HCT116 (cell line): ENCODE data around the gene RPS6KL1.

ENCODE experiments used
- CTCF ChIP-seq, 3 experiments: fragments of 200-600 bp in 1 of 3; sonication (generic) in 1 of 3; IDR thresholded peaks in 2 of 3; conservative IDR thresholded peaks in 1 of 3; 2 replicates each; pipeline ENCODE4 v1.5.1; 2012 to 2017; ENCODE audit warnings: low read depth in 2 of 3, low read length in 2 of 3, antibody characterized with exemption in 1 of 3, borderline replicate concordance in 1 of 3, control low read depth in 1 of 3, mild to moderate bottlenecking in 1 of 3, mixed read lengths in 1 of 3, mixed run types in 1 of 3, moderate library complexity in 1 of 3; ENCODE audit not compliant: insufficient read depth in 1 of 3
- EZH2phosphoT487 ChIP-seq: fragments of 200-600 bp; IDR thresholded peaks from 2 replicates; pipeline ENCODE4 v1.6.1; 2018; ENCODE audit warnings: antibody characterized with exemption, borderline replicate concordance
- MAX ChIP-seq: IDR thresholded peaks from 2 replicates; pipeline ENCODE4 v1.6.1; 2012
- POLR2A ChIP-seq: IDR thresholded peaks from 2 replicates; pipeline ENCODE4 v1.7.0; 2011; ENCODE audit warnings: borderline replicate concordance; ENCODE audit not compliant: insufficient read depth, insufficient read length; ENCODE audit errors: extremely low read depth
- POLR2AphosphoS5 ChIP-seq: IDR thresholded peaks from 2 replicates; pipeline ENCODE4 v1.6.1; 2011; ENCODE audit warnings: mild to moderate bottlenecking, low read depth, low read length, moderate library complexity
- SIN3A ChIP-seq: IDR thresholded peaks from 2 replicates; pipeline ENCODE4 v1.6.1; 2012; ENCODE audit warnings: low read depth
- YY1 ChIP-seq: IDR thresholded peaks from 2 replicates; pipeline ENCODE4 v1.6.1; 2011; ENCODE audit warnings: low read length, low read depth, moderate library complexity, mild to moderate bottlenecking; ENCODE audit not compliant: insufficient replicate concordance; ENCODE audit errors: extremely low read depth

DNA sequence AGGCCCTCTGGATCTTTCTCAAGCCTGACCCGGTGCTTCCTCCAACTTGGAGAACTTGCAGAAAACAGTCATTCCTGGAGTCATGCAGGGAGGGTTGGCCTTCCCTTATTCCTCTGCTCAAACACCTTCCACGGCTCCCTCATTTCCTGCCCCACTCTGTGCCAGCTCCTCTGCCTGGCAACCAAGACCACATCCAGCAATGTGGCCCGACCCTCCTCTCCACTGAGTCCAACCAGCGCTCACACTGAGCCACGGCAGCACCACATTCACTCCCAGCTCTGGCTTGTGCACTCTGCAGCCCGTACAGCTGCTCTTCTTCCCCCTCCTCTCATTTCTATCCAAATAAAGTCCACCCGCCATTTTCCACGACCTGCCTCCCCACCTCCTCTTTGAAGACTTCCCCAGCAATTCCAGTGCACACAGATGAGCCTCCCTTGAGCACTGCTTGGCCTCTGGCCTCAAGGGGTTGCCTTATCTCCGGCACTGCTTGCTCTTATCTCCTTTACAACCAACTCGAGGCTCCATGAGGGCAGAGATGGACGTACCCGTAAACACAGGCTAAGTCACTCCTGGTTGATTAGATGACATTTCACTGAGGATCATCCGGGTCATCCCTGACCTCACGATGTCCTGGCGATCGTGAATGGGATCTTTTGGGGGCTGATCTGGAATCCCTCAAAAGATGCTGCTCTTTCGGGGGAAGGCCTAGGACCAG lies 27.0 kb upstream of the RPS6KL1 start:
- TF ChIP-seq MAX (no peak), EZH2phosphoT487 (no peak), CTCF (IDR thresholded peaks at IDR 0.05 in 2 of 3, conservative IDR thresholded peaks at IDR 0.05 in 1 of 3; ENCODE audit: borderline replicate concordance in 1 of 3, insufficient read depth in 1 of 3, low read depth in 2 of 3, low read length in 2 of 3) (no peak), POLR2A (no peak), SIN3A (no peak), POLR2AphosphoS5 (no peak), YY1 (no peak)
